Neural progenitor cell (in vitro differentiated cells): Measurements from ENCODE around the gene GLTPD2.

Source experiments
- CTCF ChIP-seq: fragments of 200-600 bp; sonication (generic); IDR thresholded peaks from 2 replicates; pipeline ENCODE4 v1.5.1; 2017; ENCODE audit warnings: antibody characterized with exemption, mild to moderate bottlenecking
- EZH2 ChIP-seq: fragments of 200-600 bp; sonication (generic); IDR thresholded peaks from 2 replicates; pipeline ENCODE4 v1.6.1; 2017; ENCODE audit warnings: antibody characterized with exemption, mild to moderate bottlenecking, moderate library complexity

DNA sequence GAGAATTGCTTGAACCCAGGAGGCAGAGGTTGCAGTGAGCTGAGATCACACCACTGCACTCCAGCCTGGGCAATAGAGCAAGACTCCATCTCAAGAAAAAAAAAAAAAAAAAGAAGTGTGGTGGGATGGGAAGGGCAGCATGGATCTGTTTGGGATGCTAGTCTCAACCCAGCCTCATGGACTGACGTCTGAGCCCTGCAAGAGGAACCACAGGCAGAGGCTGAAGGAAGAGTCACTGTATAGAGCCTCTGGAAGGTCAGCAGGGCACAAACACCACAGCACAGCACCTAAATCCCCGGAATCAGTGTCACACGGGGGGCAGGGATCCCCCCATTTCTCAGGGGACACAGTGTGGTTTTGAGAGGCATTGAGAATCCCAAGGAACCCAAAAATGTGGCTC, 38.2 kb upstream of the GLTPD2 start:
- TF ChIP-seq CTCF = no peak
- TF ChIP-seq EZH2 = no peak
